ENCODE results near the gene METTL13. TPM values are rescaled to one million over a fixed set of nuclear protein-coding genes. Genes with fewer than 3 reads are reported as not detected.
A peak's percentile ranks its signal among the peaks of the same experiment; 100 is the strongest.

The METTL13 gene
- total and polyA plus RNA-seq, 9 of the 15 experiments (the other 6 are each of a cell fraction or from before 2014, with no cell fraction given) = 18.9 to 78.9 (median 54.9) TPM

DNA sequence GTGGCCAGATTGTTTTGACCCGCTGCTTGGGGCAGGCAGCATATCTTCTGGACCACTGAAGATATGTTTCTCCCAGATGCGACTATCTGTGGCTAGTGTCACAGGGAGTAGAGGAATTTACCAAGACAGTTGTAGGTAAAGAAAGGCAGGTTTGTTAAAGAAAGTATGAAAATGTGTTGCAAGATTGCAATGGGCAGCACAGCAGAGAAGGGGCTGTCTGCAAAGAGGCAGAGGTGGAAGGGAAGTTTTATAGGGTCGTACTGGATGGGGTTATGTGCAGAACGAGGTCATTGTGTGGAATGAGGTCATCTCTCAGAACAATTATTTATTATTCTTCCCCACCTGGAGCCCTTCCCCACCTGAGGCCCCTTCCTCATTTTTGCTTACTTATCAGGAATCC is 24.6 kb upstream of the METTL13 start:
- WGBS (ENCODE audit: insufficient coverage, low coverage, missing lambda C conversion rate) = 30% methylated on average over 4 of the region's 4 CpGs
- H3K27me3 ChIP-seq (ENCODE audit: control insufficient read depth in 2 of 2, insufficient read depth in 2 of 2, low read length in 2 of 2) = no peaks in the 10 kb centered on the region
- ChIA-PET CTCF (ENCODE audit: low intra/inter-chr PET ratio) (no interaction called here), POLR2A (interaction anchor here (0.6 to 3.8 kb wide), 3 partner anchors 12 to 134 kb away, joined by 3 to 24 read pairs (median 4); partner anchors contain the start of gene VAMP4)
- peaks cover 27 to 34% of the 10 kb centered on the region in 2 experiments for H3K4me1 ChIP-seq (replicated peaks in 1 of 2; ENCODE audit: control insufficient read depth in 2 of 2, insufficient read depth in 2 of 2, low read length in 2 of 2)
- BruUV-seq (replicated peaks) = no TSS peak
- intact Hi-C loops (cut with micrococcal nuclease) (no loop called here), in situ Hi-C loops (cut with MboI) (no loop called here)
- H3K9ac ChIP-seq (ENCODE audit: insufficient read depth in 1 of 2, low read depth in 2 of 2, low read length in 2 of 2) = no peak overlapping the region
- H3K9me1 ChIP-seq (ENCODE audit: control insufficient read depth, insufficient read depth, low read length) = no peaks in the 10 kb centered on the region
- no peak overlapping the region for H3K4me2 ChIP-seq (ENCODE audit: insufficient read depth, low read length)
- H3K9me3 ChIP-seq (replicated peaks; ENCODE audit: control insufficient read depth, insufficient read depth, low read depth, low read length) = 0 out of 2 replicates have a peak, but pooled peaks cover 4% of the 10 kb centered on the region
- no peaks in the 10 kb centered on the region for H4K20me1 ChIP-seq (replicated peaks; ENCODE audit: control insufficient read depth, insufficient read depth, low read length)
- H3K36me3 ChIP-seq (ENCODE audit: control insufficient read depth, insufficient read depth, low read length) = no peaks in the 10 kb centered on the region
- H2AFZ ChIP-seq (ENCODE audit: low read depth, low read length) = no peak overlapping the region
- no peak for DNase-seq (ENCODE audit: extremely low read depth in 1 of 4, low spot score in 3 of 4)
- ATAC-seq = no peak
- no peak for FAIRE-seq
- H3K4me3 ChIP-seq = no peak overlapping the region
- H3K27ac ChIP-seq (ENCODE audit: extremely low read depth, low read depth, low read length) = no peak overlapping the region
- no peaks in the 10 kb centered on the region for H3K79me2 ChIP-seq (ENCODE audit: control insufficient read depth, insufficient read depth, low read length)
- TF ChIP-seq ZFP30 (CRISPR knock-in tag; IDR thresholded peaks at IDR 0.05; ENCODE audit: borderline replicate concordance) (no peak), ZNF551 (CRISPR knock-in tag; IDR thresholded peaks at IDR 0.05) (no peak), ZBTB7A (IDR thresholded peaks at IDR 0.05; ENCODE audit: borderline replicate concordance, control insufficient read depth, low read depth, low read length) (peak; percentile 19; the same call in 1 of the 2 replicates), CHD4 (IDR thresholded peaks at IDR 0.05; ENCODE audit: insufficient read depth, insufficient replicate concordance, low read depth, low read length, poor library complexity, severe bottlenecking) (no peak), CLOCK (CRISPR knock-in tag; IDR thresholded peaks at IDR 0.05; ENCODE audit: borderline replicate concordance) (no peak), HOXB6 (CRISPR knock-in tag; IDR thresholded peaks at IDR 0.05; ENCODE audit: borderline replicate concordance) (no peak), TCF7 (IDR thresholded peaks at IDR 0.05; ENCODE audit: borderline replicate concordance) (no peak), BCL6 (CRISPR knock-in tag; IDR thresholded peaks at IDR 0.05) (no peak), ELF4 (CRISPR knock-in tag; IDR thresholded peaks at IDR 0.05) (no peak), ZNF780A (CRISPR knock-in tag; IDR thresholded peaks at IDR 0.05) (no peak), DIDO1 (tag; IDR thresholded peaks at IDR 0.05; ENCODE audit: low read depth) (no peak), NUFIP1 (IDR thresholded peaks at IDR 0.05; ENCODE audit: partially characterized antibody) (no peak), ZNF561 (CRISPR knock-in tag; conservative IDR thresholded peaks at IDR 0.05) (no peak), DMBX1 (CRISPR knock-in tag; IDR thresholded peaks at IDR 0.05; ENCODE audit: borderline replicate concordance) (no peak), HLTF (IDR thresholded peaks at IDR 0.05) (peak; percentile 42; the same call in 1 of the 2 replicates), U2AF2 (optimal IDR thresholded peaks at IDR 0.05; ENCODE audit: low read depth, low read length) (no peak), CBX5 (IDR thresholded peaks at IDR 0.05; ENCODE audit: borderline replicate concordance, low read depth) (peak; percentile 79; the same call in 1 of the 2 replicates)
- TF ChIP-seq, protein P1, sequence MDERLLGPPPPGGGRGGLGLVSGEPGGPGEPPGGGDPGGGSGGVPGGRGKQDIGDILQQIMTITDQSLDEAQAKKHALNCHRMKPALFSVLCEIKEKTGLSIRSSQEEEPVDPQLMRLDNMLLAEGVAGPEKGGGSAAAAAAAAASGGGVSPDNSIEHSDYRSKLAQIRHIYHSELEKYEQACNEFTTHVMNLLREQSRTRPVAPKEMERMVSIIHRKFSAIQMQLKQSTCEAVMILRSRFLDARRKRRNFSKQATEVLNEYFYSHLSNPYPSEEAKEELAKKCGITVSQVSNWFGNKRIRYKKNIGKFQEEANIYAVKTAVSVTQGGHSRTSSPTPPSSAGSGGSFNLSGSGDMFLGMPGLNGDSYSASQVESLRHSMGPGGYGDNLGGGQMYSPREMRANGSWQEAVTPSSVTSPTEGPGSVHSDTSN (CRISPR knock-in tag; IDR thresholded peaks at IDR 0.05; ENCODE audit: low read depth) = no peak
- TF ChIP-seq, protein P1 (tag; conservative IDR thresholded peaks at IDR 0.05; ENCODE audit: low read depth) = no peak
